Measurements from ENCODE around the gene PCBP1.
"Not testable (repeated sequence)": the region's sequence is repeated elsewhere in the genome, so short reads cannot be mapped to it uniquely, and the experiment has no call there.

The PCBP1 gene

GRCh38 chr2:70126413-70126812, 39.1 kb downstream of the PCBP1 start:
- no peak for DNase-seq (ENCODE audit: low spot score)

GRCh38 chr2:70128005-70128404, 40.7 kb downstream of the PCBP1 start:
- DNase-seq (ENCODE audit: low spot score): no peak

- DNase-seq (ENCODE audit: low spot score): not testable (repeated sequence)
These were observed 44.3 kb downstream of the PCBP1 start for GRCh38 chr2:70131344-70132143.

- DNase-seq (ENCODE audit: low spot score): no peak
These were observed 45.2 kb downstream of the PCBP1 start for GRCh38 chr2:70132244-70133126.

- DNase-seq (ENCODE audit: low spot score): no peak
These were observed 45.8 kb downstream of the PCBP1 start for GRCh38 chr2:70133127-70133452.

GRCh38 chr2:70133491-70134322, 46.4 kb downstream of the PCBP1 start:
- no peak for DNase-seq (ENCODE audit: low spot score)

GRCh38 chr2:70134323-70134983, 47.2 kb downstream of the PCBP1 start:
- not testable (repeated sequence) for DNase-seq (ENCODE audit: low spot score)

All from iPS-NIHi11 (cell line).